CD4-positive, alpha-beta memory T cell (primary cell): ENCODE results near the gene ATG5. TPM values are rescaled to one million over a fixed set of nuclear protein-coding genes. Genes with fewer than 3 reads are reported as not detected.
A peak's percentile ranks its signal among the peaks of the same experiment; 100 is the strongest.

Experiments used
- CTCF ChIA-PET: fragments of 350-600 bp; sonication (Branson Sonifier 250); formaldehyde crosslinking; loops from one replicate; lab custom pipeline; 2021; ENCODE audit warnings: inconsistent platforms; ENCODE audit not compliant: partially characterized antibody; lab: Charles Lee
- POLR2A ChIA-PET: fragments of 350-600 bp; sonication (Branson Sonifier 250); formaldehyde crosslinking; loops from one replicate; lab custom pipeline; 2021; ENCODE audit not compliant: partially characterized antibody; lab: Charles Lee
- DNase-seq, 5 donors: peaks; one replicate each; pipeline versions ENCODE4 v3.0.0 to v3.0.0-alpha.2; 2020 to 2022; ENCODE audit warnings: mixed read lengths in 1 of 5
- H3K27ac ChIP-seq: one replicate; pipeline ENCODE4 v1.7.0; 2013; ENCODE audit warnings: low read depth, low read length
- H3K27me3 ChIP-seq: 2 replicates; pipeline ENCODE4 v1.7.0; 2013; ENCODE audit warnings: mild to moderate bottlenecking, low read length, moderate library complexity; ENCODE audit not compliant: insufficient read depth
- H3K36me3 ChIP-seq: 2 replicates; pipeline ENCODE4 v1.7.0; 2013; ENCODE audit warnings: mild to moderate bottlenecking, low read length, moderate library complexity; ENCODE audit not compliant: insufficient read depth
- H3K4me1 ChIP-seq: 2 replicates; pipeline ENCODE4 v1.7.0; 2013; ENCODE audit warnings: mild to moderate bottlenecking, low read length, moderate library complexity; ENCODE audit not compliant: insufficient read depth
- H3K4me3 ChIP-seq, 2 donors: one replicate each; pipeline ENCODE4 v1.7.0; 2013; ENCODE audit warnings: low read length in 2 of 2, mild to moderate bottlenecking in 1 of 2
- H3K9me3 ChIP-seq, 2 donors: one replicate each; pipeline ENCODE4 v1.7.0; 2013; ENCODE audit warnings: low read length in 2 of 2, control low read depth in 1 of 2; ENCODE audit not compliant: control insufficient read depth in 1 of 2
- H3K27ac Mint-ChIP-seq, 7 donors: one replicate each; pipeline ENCODE4 v1.8.0; 2020 to 2021; ENCODE audit warnings: mixed read lengths in 7 of 7, mild to moderate bottlenecking in 6 of 7, inconsistent platforms in 3 of 7, moderate library complexity in 3 of 7
- H3K27me3 Mint-ChIP-seq, 2 donors: one replicate each; pipeline ENCODE4 v1.8.0; 2020 to 2021; ENCODE audit warnings: mixed read lengths in 2 of 2
- H3K36me3 Mint-ChIP-seq, 2 donors: one replicate each; pipeline ENCODE4 v1.8.0; 2020 to 2021; ENCODE audit warnings: mixed read lengths in 2 of 2, inconsistent platforms in 1 of 2, mild to moderate bottlenecking in 1 of 2
- H3K4me1 Mint-ChIP-seq, 4 donors: one replicate each; pipeline ENCODE4 v1.8.0; 2020 to 2021; ENCODE audit warnings: mixed read lengths in 4 of 4, mild to moderate bottlenecking in 1 of 4
- H3K4me3 Mint-ChIP-seq, 8 donors: one replicate each; pipeline ENCODE4 v1.8.0; 2020 to 2021; ENCODE audit warnings: mixed read lengths in 8 of 8, mild to moderate bottlenecking in 7 of 8, moderate library complexity in 6 of 8, inconsistent platforms in 3 of 8
- H3K9me3 Mint-ChIP-seq, 8 donors: one replicate each; pipeline ENCODE4 v1.8.0; 2020 to 2021; ENCODE audit warnings: mixed read lengths in 8 of 8, mild to moderate bottlenecking in 5 of 8, inconsistent platforms in 3 of 8, moderate library complexity in 1 of 8
- intact Hi-C: fragments of 100-400 bp; cut with micrococcal nuclease; formaldehyde crosslinking; loops from one replicate; pipeline ENCODE4 v1.15.1; 2023
- polyA plus RNA-seq, 2 donors: library from polyadenylated mRNA; unstranded; fragments of 300-500 nt; fragmentation: Illumina TruSeq; gene quantifications; one replicate each; pipeline ENCODE4 v1.2.3, GENCODE V29; 2021
- total RNA-seq, 2 experiments: library from RNA; stranded (reverse); gene quantifications; one replicate each; pipeline ENCODE4 v1.2.3, GENCODE V29; 2021

ATG5 gene
- total RNA-seq (10 to 100 TPM; 26.8 to 30.2 TPM), polyA plus RNA-seq (10 to 100 TPM; 40.1 to 49.7 TPM)

DNA sequence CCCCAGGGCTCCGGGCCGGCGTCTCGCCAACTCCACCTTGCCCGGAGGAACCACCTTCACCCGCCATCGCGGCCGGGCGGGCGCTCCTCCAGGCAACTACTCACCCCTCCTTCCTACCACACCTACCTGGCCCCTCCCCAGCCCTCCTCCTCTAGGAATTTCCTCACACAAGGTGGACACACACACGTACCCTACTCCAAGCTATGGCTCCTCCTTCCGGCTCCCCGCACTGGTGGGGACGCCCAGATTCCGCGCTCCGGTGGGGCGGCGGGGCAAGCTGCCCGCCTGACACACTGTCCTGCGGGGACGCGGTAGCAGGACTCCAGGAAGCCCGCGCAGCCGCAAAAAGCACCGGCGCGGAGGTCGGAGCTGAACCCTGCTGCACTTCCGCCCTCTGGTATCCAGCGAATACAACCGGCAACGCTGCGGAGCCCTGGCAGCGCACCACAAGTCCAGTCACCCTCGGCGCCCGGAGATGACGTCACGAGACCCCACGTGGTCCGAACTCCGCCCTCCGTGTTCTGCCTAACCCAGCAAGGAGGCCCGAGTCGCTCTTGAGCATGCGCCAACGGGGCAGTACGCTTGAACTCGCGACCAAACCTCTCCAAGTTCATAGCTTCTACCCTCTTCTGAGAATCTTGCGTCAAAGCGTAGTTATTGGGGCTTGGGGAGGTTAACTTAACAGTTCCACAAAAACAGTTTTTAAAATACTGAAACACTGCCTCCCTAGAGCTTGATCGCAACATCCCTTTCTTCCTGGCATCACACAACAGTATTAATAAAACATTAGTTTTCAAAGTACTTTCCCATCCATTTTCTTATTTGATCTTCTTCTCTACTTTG is at the start of gene ATG5:
Gene ATG5, minus strand, starts transcription at position 425 of the 843 bp plus-strand sequence. CDS start 9,552 bp downstream, outside the sequence.
- CTCF ChIA-PET = interaction anchor here (0.6 to 1.4 kb wide), 6 partner anchors 11 to 235 kb away, joined by 3 to 4 read pairs (median 3); partner anchors contain the start of gene CRYBG1
- Mint-ChIP-seq H3K36me3 (peaks cover 0 to 5% of the 10 kb centered on the region in 2 donors), H3K27ac (peak within 1 kb of the TSS; percentile 96 to 99 (median 98)), H3K9me3 (peaks cover 0 to 3% (median 0%) of the 10 kb centered on the region in 8 donors), H3K4me1 (peaks cover 35 to 48% (median 44%) of the 10 kb centered on the region in 4 donors), H3K27me3 (peaks cover 5 to 7% of the 10 kb centered on the region in 2 donors), H3K4me3 (peak within 1 kb of the TSS; percentile 94 to 100 (median 99))
- H3K9me3 ChIP-seq = no peaks in the 10 kb centered on the region
- peaks cover 33% of the 10 kb centered on the region for H3K4me1 ChIP-seq
- H3K27ac ChIP-seq = peak within 1 kb of the TSS; percentile 85
- H3K36me3 ChIP-seq = no peaks in the 10 kb centered on the region
- no peaks in the 10 kb centered on the region for H3K27me3 ChIP-seq
- H3K4me3 ChIP-seq = peak within 1 kb of the TSS; percentile 87 to 97
- intact Hi-C loops = loop anchor here (1.0 to 10.0 kb wide), 7 partner anchors 37 to 1129 kb away; partner anchors contain the start of genes CRYBG1, MTRES1, PDSS2 and QRSL1
- DNase-seq = peak; percentile 99 to 100 (median 99)
- POLR2A ChIA-PET = interaction anchor here (0.6 to 1.7 kb wide), 20 partner anchors 9 to 1935 kb away, joined by 3 to 23 read pairs (median 4); partner anchors contain the start of genes MTRES1, PREP and SNX3

DNA sequence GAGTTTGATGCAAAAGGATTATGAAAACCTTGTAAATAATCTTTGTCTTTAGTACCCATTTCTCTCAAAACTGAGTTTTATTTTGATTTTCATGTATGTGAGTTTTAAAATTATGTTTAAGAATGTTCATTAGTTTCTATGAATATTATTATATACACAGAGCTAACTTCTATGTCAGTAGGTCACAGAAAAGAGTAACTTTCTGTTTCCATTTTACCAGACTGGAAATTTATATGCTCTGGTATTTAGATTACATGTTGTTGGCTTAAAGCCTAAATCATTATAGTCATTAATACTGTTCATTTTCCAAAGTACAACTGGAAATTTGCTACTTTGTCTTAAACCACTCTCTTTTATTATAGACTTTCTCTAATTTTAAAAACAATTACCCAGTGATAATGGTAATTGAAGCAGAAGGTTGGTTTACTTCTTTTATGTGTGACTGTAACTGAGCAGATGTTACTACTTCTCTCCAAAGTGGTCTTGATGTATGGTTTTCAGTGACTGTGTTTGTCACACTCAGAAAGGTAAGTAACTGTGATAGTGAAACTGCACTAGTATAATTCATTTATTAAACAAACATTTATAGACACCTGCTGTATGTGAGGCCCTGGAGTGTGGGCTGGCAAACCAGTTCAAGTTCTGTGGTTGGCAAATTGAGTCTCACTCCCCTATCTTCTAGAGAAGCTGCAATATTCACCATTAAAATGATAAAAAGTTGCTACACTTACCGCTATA is 48.1 kb upstream of the ATG5 start:
- Mint-ChIP-seq H3K9me3 (no peaks in the 10 kb centered on the region), H3K4me3 (no peak overlapping the region), H3K4me1 (no peaks in the 10 kb centered on the region), H3K36me3 (no peaks in the 10 kb centered on the region), H3K27ac (no peak overlapping the region), H3K27me3 (peaks cover 7 to 12% of the 10 kb centered on the region in 2 donors)
- no peaks in the 10 kb centered on the region for H3K4me1 ChIP-seq
- intact Hi-C loops = no loop called here
- DNase-seq = no peak
- no peaks in the 10 kb centered on the region for H3K36me3 ChIP-seq
- ChIA-PET CTCF (interaction anchor here (3.7 kb wide), 1 partner anchor 13 kb away, joined by 21 read pairs; the partner anchor contains the start of gene CRYBG1), POLR2A (no interaction called here)
- H3K4me3 ChIP-seq = no peak overlapping the region
- no peaks in the 10 kb centered on the region for H3K27me3 ChIP-seq
- no peak overlapping the region for H3K27ac ChIP-seq
- H3K9me3 ChIP-seq = no peaks in the 10 kb centered on the region

GRCh38 chr6:106372838-106373501 is 47.4 kb upstream of the ATG5 start:
- Mint-ChIP-seq H3K27me3 (peaks cover 3 to 13% of the 10 kb centered on the region in 2 donors), H3K36me3 (no peaks in the 10 kb centered on the region), H3K4me1 (no peaks in the 10 kb centered on the region), H3K9me3 (no peaks in the 10 kb centered on the region), H3K27ac (no peak overlapping the region), H3K4me3 (no peak overlapping the region)
- H3K36me3 ChIP-seq = no peaks in the 10 kb centered on the region
- ChIA-PET POLR2A (no interaction called here), CTCF (interaction anchor here (3.7 kb wide), 1 partner anchor 12 kb away, joined by 21 read pairs; the partner anchor contains the start of gene CRYBG1)
- no peaks in the 10 kb centered on the region for H3K27me3 ChIP-seq
- H3K27ac ChIP-seq = no peak overlapping the region
- H3K4me1 ChIP-seq = no peaks in the 10 kb centered on the region
- no peak for DNase-seq
- H3K4me3 ChIP-seq = no peak overlapping the region
- intact Hi-C loops = no loop called here
- H3K9me3 ChIP-seq = no peaks in the 10 kb centered on the region

GRCh38 chr6:106370639-106371038 is 45.1 kb upstream of the ATG5 start:
- H3K4me3 ChIP-seq = no peak overlapping the region
- no peaks in the 10 kb centered on the region for H3K4me1 ChIP-seq
- POLR2A ChIA-PET = no interaction called here
- Mint-ChIP-seq H3K4me1 (no peaks in the 10 kb centered on the region), H3K27ac (no peak overlapping the region), H3K4me3 (no peak overlapping the region), H3K27me3 (peaks cover 3 to 8% of the 10 kb centered on the region in 2 donors), H3K9me3 (no peaks in the 10 kb centered on the region), H3K36me3 (no peaks in the 10 kb centered on the region)
- H3K27ac ChIP-seq = no peak overlapping the region
- CTCF ChIA-PET = interaction anchor here (1.5 to 3.7 kb wide), 2 partner anchors 10 to 31 kb away, joined by 4 to 21 read pairs; partner anchors contain the start of gene CRYBG1
- no peaks in the 10 kb centered on the region for H3K36me3 ChIP-seq
- intact Hi-C loops = no loop called here
- no peaks in the 10 kb centered on the region for H3K27me3 ChIP-seq
- DNase-seq = no peak
- H3K9me3 ChIP-seq = no peaks in the 10 kb centered on the region

DNA sequence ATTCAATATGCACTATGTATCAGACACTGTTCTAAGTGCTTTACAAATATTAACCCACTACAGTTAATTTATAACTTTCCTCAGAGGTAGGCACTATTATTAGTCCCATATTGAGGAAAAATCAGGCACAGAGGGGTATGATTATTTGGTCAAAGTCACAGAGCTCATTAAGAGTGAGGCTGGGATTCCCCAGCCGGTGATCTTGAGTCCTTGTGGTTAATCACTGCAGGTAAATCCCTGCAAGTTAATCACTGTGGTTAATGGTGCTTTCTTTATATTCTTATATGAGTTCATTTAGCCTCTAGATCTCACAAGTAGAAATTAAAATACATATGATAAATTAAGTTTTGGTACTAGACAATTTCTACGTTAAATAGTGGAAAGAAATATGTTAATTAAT is 44.2 kb upstream of the ATG5 start:
- H3K9me3 ChIP-seq = no peaks in the 10 kb centered on the region
- Mint-ChIP-seq H3K36me3 (no peaks in the 10 kb centered on the region), H3K9me3 (no peaks in the 10 kb centered on the region), H3K27ac (no peak overlapping the region), H3K4me1 (no peaks in the 10 kb centered on the region), H3K4me3 (no peak overlapping the region), H3K27me3 (peaks cover 1 to 4% of the 10 kb centered on the region in 2 donors)
- ChIA-PET CTCF (interaction anchor here (1.2 to 2.1 kb wide), 4 partner anchors 9 to 30 kb away, joined by 3 to 7 read pairs (median 6); partner anchors contain the start of gene CRYBG1), POLR2A (no interaction called here)
- H3K4me1 ChIP-seq = no peaks in the 10 kb centered on the region
- no peaks in the 10 kb centered on the region for H3K36me3 ChIP-seq
- DNase-seq = no peak
- no peak overlapping the region for H3K4me3 ChIP-seq
- H3K27ac ChIP-seq = no peak overlapping the region
- intact Hi-C loops = no loop called here
- H3K27me3 ChIP-seq = no peaks in the 10 kb centered on the region

- Mint-ChIP-seq H3K27me3 (peaks cover 2 to 13% of the 10 kb centered on the region in 2 donors), H3K27ac (no peak overlapping the region), H3K4me1 (peaks cover 4 to 11% (median 9%) of the 10 kb centered on the region in 4 donors), H3K9me3 (no peaks in the 10 kb centered on the region), H3K4me3 (no peak overlapping the region), H3K36me3 (no peaks in the 10 kb centered on the region)
- ChIA-PET CTCF (interaction anchor here (1.8 kb wide), 1 partner anchor 23 kb away, joined by 5 read pairs; no protein-coding TSS in a partner anchor), POLR2A (no interaction called here)
- H3K36me3 ChIP-seq = no peaks in the 10 kb centered on the region
- intact Hi-C loops = loop anchor here (5.0 kb wide), 1 partner anchor 36 kb away; the partner anchor contains the start of gene ATG5
- peaks cover 17% of the 10 kb centered on the region for H3K4me1 ChIP-seq
- peaks cover 4% of the 10 kb centered on the region for H3K27me3 ChIP-seq
- H3K4me3 ChIP-seq = no peak overlapping the region
- no peak for DNase-seq
- no peaks in the 10 kb centered on the region for H3K9me3 ChIP-seq
- H3K27ac ChIP-seq = no peak overlapping the region
These were observed 38.0 kb upstream of the ATG5 start for GRCh38 chr6:106363401-106364138.
